Cardiac muscle cell (in vitro differentiated cells and primary cell): ENCODE measurements around the gene IQSEC3. TPM values are rescaled to one million over a fixed set of nuclear protein-coding genes. Genes with fewer than 3 reads are reported as not detected.

Experiments used
- DNase-seq, 2 donors: peaks; one replicate each; pipeline versions ENCODE4 v3.0.0 to v3.0.0-alpha.2; 2010 to 2017; ENCODE audit warnings: low read depth in 1 of 2, low spot score in 1 of 2
- H3K27ac ChIP-seq: fragments of 200-600 bp; sonication (generic); 2 replicates; pipeline ENCODE4 v1.5.1; 2016
- H3K27me3 ChIP-seq: fragments of 200-600 bp; sonication (generic); 2 replicates; pipeline ENCODE4 v1.6.0; 2016; ENCODE audit warnings: control low read depth
- H3K36me3 ChIP-seq: fragments of 200-600 bp; sonication (generic); 2 replicates; pipeline ENCODE4 v1.5.1; 2016; ENCODE audit warnings: control low read depth
- H3K4me1 ChIP-seq: fragments of 200-600 bp; sonication (generic); 2 replicates; pipeline ENCODE4 v1.8.1; 2017; ENCODE audit warnings: low read depth, mild to moderate bottlenecking, mixed run types
- H3K4me3 ChIP-seq: fragments of 200-600 bp; sonication (generic); 2 replicates; pipeline ENCODE4 v1.5.1; 2016; ENCODE audit warnings: mild to moderate bottlenecking
- H3K9me3 ChIP-seq: fragments of 200-600 bp; sonication (generic); 2 replicates; pipeline ENCODE4 v1.5.1; 2017; ENCODE audit warnings: low read depth, mild to moderate bottlenecking, control low read depth
- CTCF ChIP-seq: IDR thresholded peaks from 2 replicates; pipeline ENCODE4 v1.5.1; 2012; ENCODE audit warnings: low read depth, mild to moderate bottlenecking, low read length
- polyA plus RNA-seq: library from polyadenylated mRNA; unstranded; fragments of >200 nt; fragmentation: Nextera tagmentation; extraction: Ambion mirVana; gene quantifications from 2 replicates; pipeline ENCODE4 v1.2.1, GENCODE V29; 2016
- total RNA-seq: library from RNA; depleted of rRNA; stranded (reverse); fragments of >200 nt; gene quantifications from 2 replicates; pipeline ENCODE4 v1.2.3, GENCODE V29; 2016

The IQSEC3 gene
- total and polyA plus RNA-seq, 2 experiments from 2014 or later, result 0.42 to 2.7 TPM

GRCh38 chr12:218728-219590, 152.4 kb downstream of the IQSEC3 start:
- Histone ChIP-seq H3K4me1 (peaks cover 12% of the 10 kb centered on the region), H3K4me3 (no peak overlapping the region)
- peak in 1 of 2 donors; percentile 11 for DNase-seq

GRCh38 chr12:219891-220352, 153.4 kb downstream of the IQSEC3 start:
- TF ChIP-seq CTCF, result peak; percentile 63
- Histone ChIP-seq H3K27ac (no peak overlapping the region), H3K36me3 (no peaks in the 10 kb centered on the region), H3K27me3 (no peaks in the 10 kb centered on the region), H3K9me3 (no peaks in the 10 kb centered on the region), H3K4me1 (peaks cover 12% of the 10 kb centered on the region), H3K4me3 (no peak overlapping the region)
- peak; percentile 51 to 88 for DNase-seq

More at GRCh38 chr12:218728-219590, 152.4 kb downstream of the IQSEC3 start:
- Histone ChIP-seq H3K9me3 (no peaks in the 10 kb centered on the region), H3K27me3 (no peaks in the 10 kb centered on the region), H3K36me3 (no peaks in the 10 kb centered on the region), H3K27ac (no peak overlapping the region)
- no peak for TF ChIP-seq CTCF

- DNase-seq, result no peak
- Histone ChIP-seq H3K36me3 (no peaks in the 10 kb centered on the region), H3K4me3 (no peak overlapping the region), H3K9me3 (no peaks in the 10 kb centered on the region), H3K27ac (no peak overlapping the region), H3K4me1 (peaks cover 12% of the 10 kb centered on the region), H3K27me3 (no peaks in the 10 kb centered on the region)
- no peak for TF ChIP-seq CTCF
These were observed 153.9 kb downstream of the IQSEC3 start for GRCh38 chr12:220491-220890.

GRCh38 chr12:220946-221550, 154.5 kb downstream of the IQSEC3 start:
- DNase-seq, result no peak
- H3K9me3 ChIP-seq, result no peaks in the 10 kb centered on the region
- H3K27me3 ChIP-seq, result no peaks in the 10 kb centered on the region
- H3K27ac ChIP-seq, result no peak overlapping the region
- TF ChIP-seq CTCF, result no peak
- H3K36me3 ChIP-seq, result no peaks in the 10 kb centered on the region
- peaks cover 12% of the 10 kb centered on the region for H3K4me1 ChIP-seq
- no peak overlapping the region for H3K4me3 ChIP-seq

GRCh38 chr12:221736-222135, 155.2 kb downstream of the IQSEC3 start:
- Histone ChIP-seq H3K36me3 (no peaks in the 10 kb centered on the region), H3K9me3 (no peaks in the 10 kb centered on the region), H3K4me1 (peaks cover 12% of the 10 kb centered on the region), H3K27me3 (no peaks in the 10 kb centered on the region), H3K27ac (no peak overlapping the region), H3K4me3 (no peak overlapping the region)
- no peak for DNase-seq
- no peak for TF ChIP-seq CTCF
